HUES64 (cell line): ENCODE results near the gene APOA5.

Source experiments
- H3K27ac ChIP-seq: 2 replicates; pipeline ENCODE4 v1.7.0; 2013; ENCODE audit warnings: low read depth, low read length, inconsistent platforms
- H3K27me3 ChIP-seq: 2 replicates; pipeline ENCODE4 v1.6.1; 2013; ENCODE audit warnings: mild to moderate bottlenecking, low read length; ENCODE audit not compliant: insufficient read depth
- H3K36me3 ChIP-seq: 2 replicates; pipeline ENCODE4 v1.6.1; 2013; ENCODE audit warnings: mild to moderate bottlenecking, low read length; ENCODE audit not compliant: insufficient read depth
- H3K4me1 ChIP-seq: 2 replicates; pipeline ENCODE4 v1.6.1; 2013; ENCODE audit warnings: mild to moderate bottlenecking, low read length, moderate library complexity; ENCODE audit not compliant: insufficient read depth
- H3K4me3 ChIP-seq: 2 replicates; pipeline ENCODE4 v1.5.1; 2013; ENCODE audit warnings: mild to moderate bottlenecking, low read length, moderate library complexity
- H3K9ac ChIP-seq: 2 replicates; pipeline ENCODE4 v1.6.1; 2013; ENCODE audit warnings: mild to moderate bottlenecking, low read depth, low read length
- H3K9me3 ChIP-seq: 2 replicates; pipeline ENCODE4 v1.6.1; 2013; ENCODE audit warnings: low read depth, low read length; ENCODE audit not compliant: insufficient read depth
- WGBS: fragments of 150-250, 120-280 bp; methylation state at CpG from one replicate; pipeline ENCODE4 v1.1.7; 2013; ENCODE audit warnings: missing lambda C conversion rate; 5-methylcytosine and 5-hydroxymethylcytosine counted together

The APOA5 gene

DNA sequence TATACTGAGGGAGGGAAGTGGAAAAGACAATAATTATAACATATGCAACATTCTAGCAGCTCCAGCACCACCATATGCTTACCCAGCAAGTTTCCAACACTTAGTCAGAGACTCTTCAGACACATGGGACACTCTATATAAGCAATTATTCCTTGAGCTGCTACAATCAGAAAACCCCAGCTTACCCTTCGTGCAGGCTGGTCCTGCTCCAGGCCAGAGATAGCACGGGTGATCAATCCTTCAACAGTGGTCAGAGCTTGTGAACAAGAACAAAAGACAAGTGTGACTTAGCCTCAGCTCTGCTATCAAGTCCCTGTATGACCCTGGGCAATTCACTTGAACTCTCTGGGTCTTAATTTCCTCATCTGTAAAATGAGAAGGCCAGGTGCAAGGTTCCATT is 5.4 kb downstream of the APOA5 start:
- H3K9ac ChIP-seq = no peak overlapping the region
- peaks cover 18% of the 10 kb centered on the region; the same call in 1 of the 2 replicates for H3K27me3 ChIP-seq
- WGBS = 98% methylated on average over 2 of the region's 2 CpGs
- 0 out of 2 replicates have a peak, but pooled peaks cover under 1% of the 10 kb centered on the region for H3K4me1 ChIP-seq
- H3K4me3 ChIP-seq = no peak overlapping the region
- H3K36me3 ChIP-seq = peaks cover 55% of the 10 kb centered on the region
- no peak overlapping the region for H3K27ac ChIP-seq
- H3K9me3 ChIP-seq = no peaks in the 10 kb centered on the region

DNA sequence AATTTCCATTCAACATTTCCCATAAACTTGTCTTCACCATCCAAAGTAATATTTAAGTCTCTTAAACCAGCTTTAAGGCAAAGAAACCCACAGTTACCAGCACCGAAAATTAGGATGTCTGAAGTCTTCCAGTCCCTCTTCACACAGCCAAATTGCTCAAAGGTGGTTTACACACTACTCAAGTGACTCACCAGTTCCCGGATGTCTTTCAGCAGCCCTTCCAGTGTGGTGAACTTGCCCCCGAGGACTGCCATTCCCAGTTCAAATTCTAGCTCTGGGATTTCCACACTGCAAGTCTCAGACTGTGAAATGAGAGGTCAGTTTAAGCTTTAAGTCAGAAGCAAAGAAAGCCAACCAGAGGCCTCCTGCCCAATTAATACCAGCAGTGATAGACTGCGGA is 9.0 kb downstream of the APOA5 start:
- 95% methylated on average over 4 of the region's 4 CpGs for WGBS
- H3K9ac ChIP-seq = no peak overlapping the region
- H3K4me3 ChIP-seq = no peak overlapping the region
- H3K27ac ChIP-seq = no peak overlapping the region
- no peaks in the 10 kb centered on the region for H3K9me3 ChIP-seq
- H3K36me3 ChIP-seq = peaks cover 90% of the 10 kb centered on the region
- no peaks in the 10 kb centered on the region for H3K27me3 ChIP-seq
- no peaks in the 10 kb centered on the region for H3K4me1 ChIP-seq

DNA sequence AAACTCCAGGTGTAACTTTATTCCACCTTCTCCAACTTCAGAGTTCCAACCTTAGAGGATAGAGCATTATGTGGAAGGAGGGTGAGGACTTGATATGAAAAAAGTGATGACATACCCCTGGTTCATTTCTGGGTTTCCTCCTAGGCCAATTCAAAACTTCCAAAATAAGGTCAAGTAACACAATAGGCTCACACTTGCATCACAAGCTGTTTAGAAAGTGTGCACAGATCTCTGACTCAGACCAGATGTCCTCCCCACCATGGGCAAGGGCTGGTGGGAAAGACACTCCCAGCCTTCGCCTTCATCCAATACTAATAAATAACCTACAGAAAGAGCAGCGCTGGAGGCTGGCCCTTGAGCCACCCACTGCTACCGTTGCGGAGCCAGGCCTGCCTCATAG is 13.1 kb downstream of the APOA5 start:
- Histone ChIP-seq H3K27ac (no peak overlapping the region), H3K4me1 (peaks cover 8% of the 10 kb centered on the region; the same call in 1 of the 2 replicates), H3K9ac (no peak overlapping the region), H3K36me3 (peaks cover 77% of the 10 kb centered on the region), H3K9me3 (no peaks in the 10 kb centered on the region), H3K4me3 (no peak overlapping the region), H3K27me3 (no peaks in the 10 kb centered on the region)
- WGBS = 96% methylated on average over 4 of the region's 4 CpGs

DNA sequence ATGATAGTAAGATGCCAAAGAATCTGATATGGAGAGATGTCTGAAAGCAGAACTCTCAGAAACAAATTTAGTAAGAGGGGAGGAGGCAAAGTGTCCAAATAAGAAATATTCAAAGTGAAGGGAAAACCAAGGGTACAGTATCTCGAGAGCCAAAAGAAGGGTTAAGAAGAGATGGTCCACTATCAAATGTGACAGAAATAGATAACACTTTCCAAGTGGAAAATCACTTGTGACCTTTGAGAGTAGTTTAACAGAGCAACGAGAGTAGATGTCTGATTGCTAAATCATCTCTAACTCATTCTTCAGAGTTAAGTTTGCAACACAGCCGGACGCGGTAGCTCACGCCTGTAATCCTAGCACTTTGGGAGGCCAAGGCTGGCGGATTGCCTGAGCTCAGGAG is 14.6 kb downstream of the APOA5 start:
- Histone ChIP-seq H3K27ac (no peak overlapping the region), H3K4me3 (no peak overlapping the region), H3K9me3 (no peaks in the 10 kb centered on the region), H3K4me1 (peaks cover 9% of the 10 kb centered on the region; the same call in 1 of the 2 replicates), H3K36me3 (peaks cover 62% of the 10 kb centered on the region), H3K9ac (no peak overlapping the region), H3K27me3 (no peaks in the 10 kb centered on the region)
- WGBS = 97% methylated on average over 7 of the region's 7 CpGs

DNA sequence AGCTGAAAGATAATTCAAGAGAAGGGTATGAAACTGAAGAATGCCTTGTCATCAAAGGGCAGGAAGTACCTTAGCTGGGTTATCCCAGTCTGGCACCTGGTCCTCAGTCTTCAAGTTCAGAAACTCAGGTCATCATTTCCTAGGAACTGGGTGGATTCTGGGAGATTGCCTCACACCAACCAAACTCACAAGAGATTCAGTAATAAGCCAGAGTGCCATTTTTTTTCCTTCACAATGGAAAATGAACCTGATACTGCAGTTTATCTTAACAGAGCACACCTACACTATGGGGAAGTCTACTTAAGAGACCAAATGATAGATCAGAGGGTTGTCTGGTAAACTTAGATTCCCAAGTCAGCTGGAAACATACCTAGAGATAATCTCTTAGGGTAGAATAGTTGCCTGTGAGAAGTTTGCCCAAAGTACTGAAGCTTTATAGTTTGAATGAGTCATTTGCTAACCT is 15.1 kb downstream of the APOA5 start:
- Histone ChIP-seq H3K9me3 (no peaks in the 10 kb centered on the region), H3K27me3 (no peaks in the 10 kb centered on the region), H3K36me3 (peaks cover 58% of the 10 kb centered on the region), H3K4me1 (peaks cover 13% of the 10 kb centered on the region), H3K4me3 (no peak overlapping the region), H3K27ac (no peak overlapping the region), H3K9ac (no peak overlapping the region)

DNA sequence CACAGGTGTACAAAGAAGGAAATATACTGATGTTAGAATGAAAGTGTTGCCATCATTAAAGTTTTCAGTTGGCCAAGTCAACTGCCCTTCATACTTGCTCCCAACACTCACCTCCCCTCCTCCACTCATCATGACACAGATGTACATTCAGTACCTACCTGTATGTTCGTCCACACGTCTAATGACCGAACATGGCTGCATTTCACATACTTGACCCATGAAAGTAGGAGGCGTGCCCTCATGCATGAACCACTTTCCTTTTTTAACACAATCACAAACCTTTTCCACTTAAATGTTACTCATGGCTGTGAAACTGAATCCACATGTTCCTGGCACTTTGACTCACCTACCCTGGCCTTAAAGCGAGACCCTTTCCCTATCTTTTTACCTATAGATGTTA is 15.7 kb downstream of the APOA5 start:
- 91% methylated on average over 5 of the region's 5 CpGs for WGBS
- no peak overlapping the region for H3K4me3 ChIP-seq
- no peaks in the 10 kb centered on the region for H3K27me3 ChIP-seq
- no peak overlapping the region for H3K9ac ChIP-seq
- no peak overlapping the region for H3K27ac ChIP-seq
- H3K4me1 ChIP-seq = peaks cover 18% of the 10 kb centered on the region
- H3K9me3 ChIP-seq = no peaks in the 10 kb centered on the region
- peaks cover 52% of the 10 kb centered on the region for H3K36me3 ChIP-seq

DNA sequence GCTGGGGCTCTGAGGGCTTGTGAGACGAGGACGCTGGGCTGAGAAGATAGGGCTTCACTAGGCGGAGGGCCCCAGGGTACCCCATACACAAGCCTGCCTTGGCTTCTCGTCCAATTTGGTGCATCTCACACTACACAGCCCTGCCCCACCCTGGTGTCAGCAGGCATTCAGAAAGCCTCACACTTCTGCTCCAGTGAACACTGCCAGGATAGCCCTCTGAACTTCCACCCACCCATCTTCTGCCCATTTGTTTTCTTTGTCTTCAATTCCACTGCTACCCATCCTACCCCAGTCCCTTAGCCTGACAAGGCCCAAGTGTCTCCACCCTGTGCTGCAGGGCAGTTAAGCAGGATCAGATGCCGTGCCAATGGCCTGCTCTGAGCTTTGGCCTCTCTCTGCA is 17.0 kb downstream of the APOA5 start:
- Histone ChIP-seq H3K4me1 (peaks cover 18% of the 10 kb centered on the region), H3K4me3 (no peak overlapping the region), H3K9ac (no peak overlapping the region), H3K27me3 (no peaks in the 10 kb centered on the region), H3K36me3 (peaks cover 43% of the 10 kb centered on the region), H3K9me3 (no peaks in the 10 kb centered on the region), H3K27ac (no peak overlapping the region)
- 90% methylated on average over 5 of the region's 5 CpGs for WGBS

DNA sequence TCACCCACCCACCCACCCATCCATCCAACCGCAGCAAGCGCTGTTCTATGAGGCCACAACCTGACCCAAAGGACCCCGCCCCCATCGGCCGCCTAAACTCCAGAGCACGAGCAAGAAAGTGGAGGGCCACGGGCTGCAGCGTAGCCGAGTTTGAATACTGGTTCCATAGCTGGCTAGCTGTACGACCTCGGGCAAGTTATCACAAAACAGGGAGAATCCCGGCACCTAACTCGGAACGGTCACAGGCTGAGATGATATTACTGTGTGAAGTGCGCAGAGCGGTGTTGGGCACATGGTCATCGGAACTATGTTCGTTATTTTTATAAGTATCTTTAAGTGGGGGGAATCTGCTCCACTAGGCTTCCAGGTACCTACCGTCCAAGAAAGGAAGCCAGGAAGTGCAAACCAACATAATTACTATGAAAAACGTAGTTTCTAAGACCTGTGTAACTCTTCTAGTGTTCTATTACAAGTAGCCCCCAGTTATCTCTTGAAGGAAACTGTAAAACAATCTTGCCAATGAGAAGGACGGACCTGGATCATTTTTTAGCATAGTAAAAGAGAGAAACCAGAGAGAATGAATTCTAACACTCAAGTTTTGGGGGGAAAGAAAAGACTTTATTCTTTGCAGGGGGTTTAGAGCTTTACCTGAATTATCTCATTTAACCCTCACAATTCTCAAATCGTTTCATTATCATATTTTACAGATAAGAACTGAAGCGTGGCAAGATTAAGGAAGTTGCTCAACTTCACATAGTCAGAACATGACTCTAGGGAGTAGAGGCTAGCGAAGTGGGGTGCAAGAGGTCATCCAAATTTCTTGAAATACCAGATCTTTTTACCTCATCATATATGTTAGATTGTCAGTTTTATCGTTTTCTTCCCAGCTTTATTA is 18.2 kb downstream of the APOA5 start:
- Histone ChIP-seq H3K4me1 (peaks cover 18% of the 10 kb centered on the region), H3K27me3 (no peaks in the 10 kb centered on the region), H3K9me3 (no peaks in the 10 kb centered on the region), H3K27ac (peak overlapping the region; percentile 79; the same call in 1 of the 2 replicates), H3K4me3 (peak overlapping the region; percentile 97), H3K36me3 (peaks cover 42% of the 10 kb centered on the region), H3K9ac (peak overlapping the region; percentile 79)
- WGBS = 7% methylated on average over 21 of the region's 25 CpGs

DNA sequence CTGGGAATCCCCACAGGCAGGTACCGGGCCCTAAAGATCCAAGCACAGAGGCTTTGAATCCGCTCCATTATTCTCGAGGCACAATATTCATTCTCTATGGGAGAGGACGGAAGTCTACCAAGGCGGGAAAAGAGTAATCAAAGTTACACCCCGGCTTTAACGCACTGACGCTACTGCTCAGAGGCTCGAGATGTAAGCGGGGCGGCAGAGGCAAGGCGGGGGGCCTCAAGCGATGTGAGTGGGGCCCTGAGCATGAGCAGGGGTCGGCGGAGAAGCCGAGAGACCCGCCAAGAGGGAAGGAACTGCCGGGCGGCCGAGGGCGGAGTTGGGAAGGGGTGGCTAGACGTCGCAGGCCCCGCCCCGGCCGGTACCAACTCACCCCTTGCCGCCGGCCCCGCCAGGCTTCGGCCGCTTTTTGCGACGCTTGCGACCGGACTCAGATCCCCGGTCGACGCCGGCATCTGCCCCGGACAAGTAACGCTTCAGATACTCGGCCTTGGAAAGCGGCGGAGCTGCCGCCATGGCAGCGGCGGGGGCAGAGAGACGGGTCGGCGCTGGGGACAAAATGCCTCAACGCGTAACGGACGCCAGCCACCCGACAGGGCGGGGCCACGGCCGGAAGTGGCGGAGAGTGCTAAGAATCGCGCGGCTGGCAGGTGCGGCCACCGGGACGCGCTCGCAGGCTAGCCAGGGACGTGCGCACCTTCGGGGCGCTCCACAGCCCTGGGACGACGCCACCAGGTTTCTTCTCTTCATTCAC is 19.1 kb downstream of the APOA5 start, which contains the start of gene BUD13:
BUD13 (minus strand) TSS at position 545 of the 760 bp plus-strand sequence; CDS start at position 522, 23 bp downstream.
- H3K4me1 ChIP-seq = peaks cover 18% of the 10 kb centered on the region
- no peaks in the 10 kb centered on the region for H3K27me3 ChIP-seq
- H3K9ac ChIP-seq = peak within 1 kb of the TSS; percentile 93
- peak within 1 kb of the TSS; percentile 98 for H3K27ac ChIP-seq
- H3K4me3 ChIP-seq = peak within 1 kb of the TSS; percentile 97
- no peaks in the 10 kb centered on the region for H3K9me3 ChIP-seq
- under 1% methylated on average over 73 of the region's 73 CpGs for WGBS
- peaks cover 41% of the 10 kb centered on the region for H3K36me3 ChIP-seq

DNA sequence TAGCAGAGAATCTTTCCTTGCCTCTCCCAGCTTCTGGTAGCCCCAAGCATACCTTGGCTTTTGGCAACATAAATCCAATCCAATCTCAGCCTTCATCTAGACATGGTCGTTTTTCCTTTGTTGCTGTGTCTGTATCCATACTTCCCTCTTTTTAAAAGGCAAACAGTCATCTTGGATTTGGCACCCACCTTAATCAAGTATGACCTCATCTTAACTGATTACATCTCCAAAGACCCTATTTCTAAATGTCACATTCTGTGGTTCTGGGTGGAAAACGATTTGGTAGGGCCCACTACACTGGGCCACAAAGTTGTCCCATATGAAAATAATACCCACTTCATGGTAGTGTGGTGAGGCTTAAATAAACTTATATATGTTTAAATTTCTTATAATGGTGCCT is 19.7 kb downstream of the APOA5 start:
- Histone ChIP-seq H3K36me3 (peaks cover 37% of the 10 kb centered on the region), H3K9ac (peak overlapping the region; percentile 93), H3K4me3 (peak overlapping the region; percentile 97), H3K9me3 (no peaks in the 10 kb centered on the region), H3K27ac (peak overlapping the region; percentile 98), H3K27me3 (no peaks in the 10 kb centered on the region), H3K4me1 (peaks cover 18% of the 10 kb centered on the region)
- 37% methylated on average over 1 of the region's 2 CpGs for WGBS

DNA sequence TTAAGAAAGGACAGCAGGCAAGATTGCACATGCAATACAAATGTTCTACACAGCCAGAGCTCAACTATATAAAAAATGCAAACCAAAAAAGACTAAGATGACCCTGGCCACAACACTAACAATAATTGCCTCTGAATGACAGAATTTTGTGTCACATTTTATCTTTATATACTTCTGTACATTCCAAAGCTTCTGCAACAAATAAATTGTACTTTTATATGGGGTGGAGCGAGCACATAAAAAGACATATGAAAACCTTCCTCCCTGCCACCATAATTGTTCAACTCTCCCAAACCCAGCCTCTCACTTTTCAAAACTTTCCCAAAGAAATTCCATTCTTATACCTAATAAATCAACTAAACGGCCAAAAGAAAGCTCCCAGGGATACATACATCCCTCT is 29.5 kb downstream of the APOA5 start:
- H3K4me3 ChIP-seq = no peak overlapping the region
- H3K9ac ChIP-seq = no peak overlapping the region
- no peak overlapping the region for H3K27ac ChIP-seq
- H3K4me1 ChIP-seq = no peaks in the 10 kb centered on the region
- peaks cover 93% of the 10 kb centered on the region for H3K36me3 ChIP-seq
- H3K27me3 ChIP-seq = no peaks in the 10 kb centered on the region
- 87% methylated on average over 2 of the region's 2 CpGs for WGBS
- H3K9me3 ChIP-seq = no peaks in the 10 kb centered on the region
